Kidney epithelial cell (primary cell): ENCODE measurements around the gene BMPR2. TPM values are rescaled to one million over a fixed set of nuclear protein-coding genes. Genes with fewer than 3 reads are reported as not detected.
"Not testable (repeated sequence)": the region's sequence is repeated elsewhere in the genome, so short reads cannot be mapped to it uniquely, and the experiment has no call there.

Experiments used
- DNase-seq: peaks from one replicate; pipeline ENCODE4 v3.0.0-alpha.2; 2010; ENCODE audit warnings: low read depth
- H3K27me3 ChIP-seq: 2 replicates; pipeline ENCODE4 v1.6.0; 2011; ENCODE audit warnings: low read length; ENCODE audit not compliant: control insufficient read depth, insufficient read depth
- H3K36me3 ChIP-seq: 2 replicates; pipeline ENCODE4 v1.5.1; 2011; ENCODE audit warnings: low read length; ENCODE audit not compliant: control insufficient read depth, insufficient read depth
- H3K4me3 ChIP-seq: 2 replicates; pipeline ENCODE4 v1.5.1; 2011; ENCODE audit warnings: low read depth, mild to moderate bottlenecking, control low read depth, low read length
- total RNA-seq: library from RNA; depleted of rRNA; stranded (reverse); fragments of >200 nt; gene quantifications from 2 replicates; pipeline ENCODE4 v1.2.3, GENCODE V29; 2015
- TF ChIP-seq, protein P1 (sequence below): IDR thresholded peaks from 2 replicates; pipeline ENCODE4 v1.5.1; 2011; ENCODE audit warnings: mild to moderate bottlenecking, moderate library complexity, low read length, control low read depth, inconsistent platforms; ENCODE audit not compliant: insufficient read depth, poor library complexity, severe bottlenecking

The BMPR2 gene
- total RNA-seq, 1 donor from 2014 or later, result 44.8 TPM

DNA sequence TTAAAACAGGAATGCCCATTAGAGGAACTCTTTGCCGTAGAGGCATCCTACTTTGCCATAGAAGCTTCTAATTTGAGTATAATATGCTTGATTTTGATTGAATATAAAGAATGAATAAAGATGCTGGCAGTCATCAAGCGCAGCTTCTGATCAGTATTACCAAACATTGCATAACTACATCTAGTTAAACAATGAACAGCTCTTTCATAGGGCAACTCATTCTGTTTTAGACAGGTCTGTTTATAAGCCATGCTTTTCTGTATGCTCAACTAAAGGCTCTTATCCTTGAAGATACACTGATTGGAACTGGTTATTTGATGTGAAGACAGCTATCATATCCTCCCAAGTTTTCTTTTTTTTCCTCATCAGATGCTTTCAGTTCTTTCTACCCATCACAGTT, 136.0 kb downstream of the BMPR2 start:
- Histone ChIP-seq H3K36me3 (no peaks in the 10 kb centered on the region), H3K4me3 (no peak overlapping the region), H3K27me3 (no peaks in the 10 kb centered on the region)
- TF ChIP-seq, protein P1, sequence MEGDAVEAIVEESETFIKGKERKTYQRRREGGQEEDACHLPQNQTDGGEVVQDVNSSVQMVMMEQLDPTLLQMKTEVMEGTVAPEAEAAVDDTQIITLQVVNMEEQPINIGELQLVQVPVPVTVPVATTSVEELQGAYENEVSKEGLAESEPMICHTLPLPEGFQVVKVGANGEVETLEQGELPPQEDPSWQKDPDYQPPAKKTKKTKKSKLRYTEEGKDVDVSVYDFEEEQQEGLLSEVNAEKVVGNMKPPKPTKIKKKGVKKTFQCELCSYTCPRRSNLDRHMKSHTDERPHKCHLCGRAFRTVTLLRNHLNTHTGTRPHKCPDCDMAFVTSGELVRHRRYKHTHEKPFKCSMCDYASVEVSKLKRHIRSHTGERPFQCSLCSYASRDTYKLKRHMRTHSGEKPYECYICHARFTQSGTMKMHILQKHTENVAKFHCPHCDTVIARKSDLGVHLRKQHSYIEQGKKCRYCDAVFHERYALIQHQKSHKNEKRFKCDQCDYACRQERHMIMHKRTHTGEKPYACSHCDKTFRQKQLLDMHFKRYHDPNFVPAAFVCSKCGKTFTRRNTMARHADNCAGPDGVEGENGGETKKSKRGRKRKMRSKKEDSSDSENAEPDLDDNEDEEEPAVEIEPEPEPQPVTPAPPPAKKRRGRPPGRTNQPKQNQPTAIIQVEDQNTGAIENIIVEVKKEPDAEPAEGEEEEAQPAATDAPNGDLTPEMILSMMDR, result no peak
- no peak for DNase-seq

DNA sequence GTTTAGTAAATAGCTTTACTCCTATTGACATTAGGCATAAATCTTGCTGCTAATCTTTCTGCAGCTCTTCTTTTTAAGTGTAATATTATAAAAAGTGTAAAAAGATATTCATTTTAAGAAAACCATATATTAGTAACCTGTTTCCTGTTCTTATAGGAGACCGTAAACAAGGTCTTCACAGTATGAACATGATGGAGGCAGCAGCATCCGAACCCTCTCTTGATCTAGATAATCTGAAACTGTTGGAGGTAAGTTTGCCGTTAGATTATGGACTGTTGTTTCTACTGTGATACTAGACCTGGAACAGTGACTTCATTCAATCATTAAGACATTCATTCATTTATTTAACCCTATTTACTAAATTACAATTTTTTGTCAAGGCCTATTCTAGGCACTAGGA, 138.6 kb downstream of the BMPR2 start:
- H3K36me3 ChIP-seq, result no peaks in the 10 kb centered on the region
- no peaks in the 10 kb centered on the region for H3K27me3 ChIP-seq
- no peak overlapping the region for H3K4me3 ChIP-seq
- TF ChIP-seq, protein P1, result no peak
- no peak for DNase-seq

DNA sequence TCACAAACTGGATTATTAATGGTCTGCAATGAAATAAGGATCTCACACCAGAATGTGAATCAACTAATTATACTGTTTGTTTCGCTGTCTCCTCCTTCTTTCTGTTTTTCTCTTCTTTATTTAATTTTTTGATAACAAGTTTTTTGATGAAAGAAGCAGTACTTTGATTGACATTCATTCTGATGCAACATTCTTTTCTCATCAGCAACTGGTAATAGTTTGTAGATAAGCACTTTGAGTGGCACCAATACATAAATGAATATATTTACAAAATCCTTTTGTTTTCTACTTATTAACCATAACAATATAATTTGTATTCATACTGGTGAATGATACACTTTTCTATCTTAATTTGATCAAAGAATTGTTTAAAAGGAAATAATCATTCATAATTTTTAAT, 143.3 kb downstream of the BMPR2 start:
- TF ChIP-seq, protein P1, result no peak
- no peak overlapping the region for H3K4me3 ChIP-seq
- no peaks in the 10 kb centered on the region for H3K36me3 ChIP-seq
- no peaks in the 10 kb centered on the region for H3K27me3 ChIP-seq
- no peak for DNase-seq

DNA sequence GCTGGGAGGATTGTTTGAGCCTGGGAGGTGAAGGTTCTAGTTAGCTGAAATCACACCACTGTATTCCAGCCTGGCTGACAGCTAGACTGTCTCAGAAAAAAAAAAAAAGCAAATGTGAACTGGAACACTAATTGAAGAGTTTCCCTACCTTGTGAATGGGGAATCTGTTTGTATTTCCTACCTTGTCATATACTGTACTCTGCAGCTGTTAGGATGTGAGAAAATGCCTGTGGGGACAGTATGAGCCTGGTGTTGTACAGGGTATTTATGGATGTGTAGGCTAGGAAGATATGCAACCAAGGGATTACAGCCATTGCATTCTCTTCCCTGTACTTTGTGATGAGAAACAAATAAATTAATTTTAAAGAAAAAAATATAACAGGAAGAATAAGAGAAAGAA, 145.3 kb downstream of the BMPR2 start:
- no peak for DNase-seq
- H3K4me3 ChIP-seq, result no peak overlapping the region
- no peaks in the 10 kb centered on the region for H3K36me3 ChIP-seq
- TF ChIP-seq, protein P1, result no peak
- H3K27me3 ChIP-seq, result no peaks in the 10 kb centered on the region

DNA sequence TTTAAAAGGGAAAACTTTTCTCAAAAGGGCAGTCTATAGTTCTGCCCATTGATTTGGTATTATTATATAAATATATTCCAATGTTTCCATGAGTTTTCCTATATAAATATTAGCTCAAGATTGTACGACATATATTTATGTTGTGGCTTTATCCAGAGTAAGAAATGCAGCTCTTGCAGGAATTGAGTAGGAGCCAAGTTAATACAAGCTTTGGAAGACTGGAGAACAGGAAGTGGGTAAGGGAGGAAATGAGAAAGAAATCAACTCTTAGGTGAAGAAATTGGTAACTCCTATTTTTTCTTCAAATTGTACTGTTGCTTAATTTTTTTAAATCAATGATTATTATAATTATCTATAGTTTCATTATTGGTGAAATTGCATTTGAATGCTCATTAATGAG, 153.3 kb downstream of the BMPR2 start:
- DNase-seq, result peak; percentile 5

DNA sequence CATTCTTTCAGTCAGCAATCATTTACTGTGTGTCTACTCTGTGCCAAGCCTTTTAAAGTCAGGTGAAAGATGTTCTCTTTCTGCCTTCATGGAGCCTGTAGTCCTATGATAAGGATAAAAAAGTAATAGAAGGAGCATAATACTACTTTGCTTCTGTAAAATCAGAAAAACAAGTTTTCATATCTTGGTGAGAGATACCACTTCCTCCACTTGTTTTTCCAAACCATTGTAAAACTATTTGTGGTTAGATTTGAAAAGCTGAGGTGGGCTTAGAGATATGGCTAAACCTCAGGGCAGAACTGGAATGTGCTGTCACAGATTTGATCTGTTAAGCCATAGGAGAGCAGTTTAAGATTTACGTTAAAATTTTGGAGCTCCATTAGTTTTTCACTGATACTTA, 153.9 kb downstream of the BMPR2 start:
- Histone ChIP-seq H3K27me3 (no peaks in the 10 kb centered on the region), H3K36me3 (no peaks in the 10 kb centered on the region), H3K4me3 (no peak overlapping the region)
- TF ChIP-seq, protein P1, result no peak
- DNase-seq, result no peak

More for the DNA sequence above, 153.3 kb downstream of the BMPR2 start:
- Histone ChIP-seq H3K27me3 (no peaks in the 10 kb centered on the region), H3K4me3 (no peak overlapping the region), H3K36me3 (no peaks in the 10 kb centered on the region)
- TF ChIP-seq, protein P1, result no peak

DNA sequence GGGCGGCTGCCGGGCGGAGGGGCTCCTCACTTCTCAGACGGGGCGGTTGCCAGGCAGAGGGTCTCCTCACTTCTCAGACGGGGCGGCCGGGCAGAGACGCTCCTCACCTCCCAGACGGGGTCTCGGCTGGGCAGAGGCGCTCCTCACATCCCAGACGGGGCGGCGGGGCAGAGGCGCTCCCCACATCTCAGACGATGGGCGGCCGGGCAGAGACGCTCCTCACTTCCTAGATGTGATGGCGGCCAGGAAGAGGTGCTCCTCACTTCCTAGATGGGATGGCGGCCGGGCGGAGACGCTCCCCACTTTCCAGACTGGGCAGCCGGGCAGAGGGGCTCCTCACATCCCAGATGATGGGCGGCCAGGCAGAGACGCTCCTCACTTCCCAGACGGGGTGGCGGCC, 159.2 kb downstream of the BMPR2 start:
- H3K4me3 ChIP-seq, H3K27me3 ChIP-seq, H3K36me3 ChIP-seq, DNase-seq: not testable (repeated sequence)
